ENCODE data around the gene OSBPL2.

The OSBPL2 gene

DNA sequence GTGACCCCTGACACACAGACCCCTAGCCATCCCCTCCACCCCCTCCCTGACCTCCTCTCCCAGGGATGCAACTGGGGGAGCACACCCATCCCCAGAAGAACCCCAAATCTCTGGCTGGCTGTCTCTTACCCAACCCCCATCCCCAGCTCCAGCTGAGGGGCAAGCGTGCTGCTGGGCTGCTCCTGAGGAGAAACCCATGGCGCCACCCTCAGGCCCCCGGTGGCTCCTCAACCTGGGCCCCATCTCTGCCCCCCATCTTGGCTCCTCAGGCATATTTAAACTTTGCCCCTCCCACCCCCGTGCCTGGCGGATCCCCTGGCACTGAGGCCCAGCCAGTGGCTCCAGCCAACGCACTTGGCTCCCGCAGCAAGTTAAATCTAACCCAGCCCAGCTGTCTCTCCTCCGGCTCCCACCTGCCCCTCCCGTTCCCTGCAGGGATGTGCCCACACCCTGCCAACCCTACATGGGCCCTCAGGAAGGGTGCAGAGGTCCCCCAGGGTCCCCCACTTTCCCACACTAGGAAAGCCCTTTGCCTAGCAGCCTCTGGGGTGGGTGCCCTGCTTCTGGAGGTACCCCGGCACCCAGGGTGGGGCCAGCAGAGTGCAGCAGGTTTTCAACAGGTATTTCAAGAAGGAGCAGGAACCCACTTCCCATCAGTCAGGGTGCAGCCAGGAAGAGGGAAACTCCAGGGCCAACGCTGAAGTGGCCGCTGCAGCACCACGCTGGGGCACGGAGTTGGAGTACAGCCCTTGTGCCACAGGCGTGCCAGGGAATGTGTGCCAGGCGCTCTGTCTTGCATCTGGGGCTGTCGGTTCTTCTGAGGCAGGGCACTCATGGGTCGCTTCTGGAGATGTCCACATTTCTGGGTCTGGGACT lies 5.3 kb upstream of the OSBPL2 start:
- in situ Hi-C loops (cut with MboI; ENCODE audit: low sequenced_read_pairs), result no loop called here

DNA sequence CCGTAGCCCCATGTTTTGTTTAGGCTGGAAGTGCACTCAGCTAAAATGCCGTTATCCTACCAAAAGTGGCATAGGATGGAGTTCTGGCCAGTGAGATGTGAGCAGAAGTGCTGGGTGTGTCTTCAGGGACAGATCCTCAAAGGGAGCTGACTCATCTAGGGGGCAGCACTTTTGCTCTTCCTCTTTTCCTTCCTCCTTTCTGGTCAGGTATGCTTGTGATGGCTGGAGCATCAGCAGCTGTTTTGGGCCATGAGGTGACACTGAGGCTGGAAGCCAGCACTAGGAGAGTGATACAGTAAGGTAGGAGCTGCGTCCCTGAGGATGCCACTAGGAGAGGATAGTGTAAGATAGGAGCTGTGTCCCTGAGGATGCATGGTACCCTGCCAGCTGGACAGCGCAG lies 4.6 kb upstream of the OSBPL2 start:
- in situ Hi-C loops (cut with MboI; ENCODE audit: low sequenced_read_pairs), result no loop called here

DNA sequence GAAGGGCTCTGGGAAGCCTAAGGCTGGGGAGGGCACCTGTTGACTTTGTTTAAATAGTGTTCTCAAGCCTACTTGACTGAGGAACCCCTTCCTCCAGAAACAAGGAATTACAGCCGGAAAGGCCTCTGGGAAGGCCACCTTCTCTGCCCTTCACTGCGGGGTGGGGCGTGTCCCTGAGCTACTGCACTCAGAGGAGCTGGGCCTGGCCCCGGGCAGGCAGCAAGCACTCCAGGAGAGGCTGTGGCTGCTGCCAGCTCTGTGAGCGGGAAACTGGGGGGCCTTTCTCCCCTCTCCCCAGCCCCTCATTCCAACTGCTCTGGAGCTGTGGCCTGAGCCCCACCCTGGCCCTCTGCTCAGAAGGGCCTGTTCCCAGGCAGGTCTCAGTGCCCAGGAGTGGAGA lies 4.0 kb upstream of the OSBPL2 start:
- in situ Hi-C loops (cut with MboI; ENCODE audit: low sequenced_read_pairs), result no loop called here

GRCh38 chr20:62235001-62235776 lies 3.1 kb upstream of the OSBPL2 start:
- in situ Hi-C loops (cut with MboI; ENCODE audit: low sequenced_read_pairs), result no loop called here

DNA sequence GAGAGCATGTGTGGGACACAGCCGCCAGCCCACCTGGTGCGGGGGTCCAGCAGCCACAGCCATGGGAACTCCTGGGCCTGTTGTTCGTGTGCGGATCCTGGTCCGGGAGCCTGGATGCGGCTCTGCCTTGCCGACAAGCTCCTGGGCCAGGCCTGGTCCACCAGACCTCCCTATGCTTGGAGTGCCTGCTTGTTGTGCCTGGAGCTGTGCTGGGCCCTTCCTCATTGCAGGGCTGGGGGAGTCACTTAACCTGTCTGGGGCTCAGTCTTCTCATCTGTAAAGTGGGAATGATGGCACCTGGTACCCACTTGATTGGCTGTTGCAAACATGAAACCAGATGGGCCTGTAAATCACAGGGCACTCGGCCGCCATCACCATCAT lies 2.6 kb upstream of the OSBPL2 start:
- in situ Hi-C loops (cut with MboI; ENCODE audit: low sequenced_read_pairs), result no loop called here

- in situ Hi-C loops (cut with MboI; ENCODE audit: low sequenced_read_pairs), result no loop called here
These were observed 2.1 kb upstream of the OSBPL2 start for GRCh38 chr20:62236200-62236599.

DNA sequence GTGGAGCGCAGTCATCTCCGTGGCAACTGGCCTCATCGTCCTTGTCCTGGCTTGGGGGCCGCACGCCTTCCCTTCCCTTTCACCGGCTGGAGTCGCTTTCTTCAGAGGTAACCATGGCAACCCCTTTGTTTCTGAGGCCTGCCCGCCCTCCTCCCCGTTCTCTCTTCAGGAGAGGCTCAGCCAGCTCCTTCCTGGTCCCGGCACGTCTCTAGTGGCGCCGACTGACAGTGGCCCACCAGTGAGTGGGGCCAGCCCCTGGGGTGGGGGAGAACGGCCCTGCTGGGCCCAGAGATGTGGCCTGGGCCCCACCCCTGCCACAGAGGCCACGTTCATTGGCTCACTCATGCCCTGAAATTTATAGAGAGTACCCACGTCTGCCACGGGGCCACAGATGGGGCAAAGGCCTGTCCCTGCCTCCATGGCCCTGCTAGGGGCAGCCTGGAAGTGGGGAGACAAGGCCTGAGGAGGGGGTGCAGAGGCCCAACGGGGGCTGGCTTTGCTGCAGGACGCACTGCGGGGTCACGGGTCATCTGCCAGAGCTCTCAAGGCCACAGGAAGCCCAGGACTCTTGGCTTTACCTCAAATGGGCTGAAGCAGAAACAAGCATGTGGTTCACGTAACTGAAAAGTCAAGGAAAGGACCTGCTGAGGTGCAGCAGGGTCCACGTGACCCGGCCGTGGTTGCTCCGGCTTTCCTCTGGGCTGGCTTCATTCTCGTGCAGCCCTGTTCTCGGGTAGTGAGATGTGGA lies 1.4 kb upstream of the OSBPL2 start:
- in situ Hi-C loops (cut with MboI; ENCODE audit: low sequenced_read_pairs), result no loop called here

DNA sequence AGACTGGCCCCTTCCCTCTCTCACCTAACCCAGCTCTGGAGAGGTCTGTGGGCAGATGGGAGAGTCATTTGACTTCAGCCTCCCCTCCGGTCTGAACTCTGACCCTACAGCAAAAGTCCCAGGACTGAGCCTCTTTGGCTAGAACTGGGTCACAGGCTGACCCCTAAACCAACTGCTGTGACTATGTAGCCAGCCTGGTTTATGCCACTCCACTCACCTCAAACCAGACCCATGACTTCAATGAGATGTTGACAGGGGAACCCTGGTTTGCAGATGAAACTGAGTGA lies 864 bp upstream of the OSBPL2 start:
- in situ Hi-C loops (cut with MboI; ENCODE audit: low sequenced_read_pairs), result no loop called here

DNA sequence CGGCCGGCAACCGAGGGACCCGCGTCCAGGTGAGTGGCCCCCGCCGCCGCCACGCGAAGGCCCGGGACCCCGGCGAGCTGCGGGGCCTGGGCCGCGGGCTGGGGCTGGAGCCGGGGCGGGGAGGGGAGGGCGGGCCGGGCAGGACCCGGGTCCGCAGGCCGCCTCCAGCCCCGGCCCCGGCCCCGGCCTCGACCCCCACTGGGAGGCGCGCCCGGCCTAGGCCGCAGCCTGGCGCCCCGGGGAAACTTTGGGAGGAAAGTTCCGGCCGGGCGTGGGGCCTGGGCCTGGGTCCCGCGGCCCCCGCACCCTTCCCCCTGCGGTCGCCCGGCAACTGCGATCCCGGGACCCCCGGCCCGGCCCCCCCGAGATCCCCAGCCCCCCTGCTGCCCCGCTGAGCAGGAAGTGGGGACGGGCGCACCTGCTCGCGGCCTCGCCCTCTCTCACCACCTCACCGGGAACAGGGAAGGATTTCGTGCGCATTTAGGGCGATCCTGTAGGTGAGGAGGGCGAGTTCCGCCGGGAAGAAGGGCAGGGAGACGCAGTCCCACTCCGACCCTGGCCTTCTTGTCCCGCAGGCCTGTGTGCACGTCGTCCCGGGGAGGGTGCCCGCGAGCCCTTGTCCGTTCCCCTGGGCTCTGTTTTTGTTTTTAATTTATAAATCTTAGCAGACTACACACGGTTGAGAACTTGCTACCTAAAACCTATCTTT lies 402 bp downstream of the OSBPL2 start:
- in situ Hi-C loops (cut with MboI; ENCODE audit: low sequenced_read_pairs), result no loop called here

- in situ Hi-C loops (cut with MboI; ENCODE audit: low sequenced_read_pairs), result no loop called here
These were observed 1.1 kb downstream of the OSBPL2 start for GRCh38 chr20:62239278-62239879.

GRCh38 chr20:62240020-62240685 lies 1.8 kb downstream of the OSBPL2 start:
- in situ Hi-C loops (cut with MboI; ENCODE audit: low sequenced_read_pairs), result no loop called here

DNA sequence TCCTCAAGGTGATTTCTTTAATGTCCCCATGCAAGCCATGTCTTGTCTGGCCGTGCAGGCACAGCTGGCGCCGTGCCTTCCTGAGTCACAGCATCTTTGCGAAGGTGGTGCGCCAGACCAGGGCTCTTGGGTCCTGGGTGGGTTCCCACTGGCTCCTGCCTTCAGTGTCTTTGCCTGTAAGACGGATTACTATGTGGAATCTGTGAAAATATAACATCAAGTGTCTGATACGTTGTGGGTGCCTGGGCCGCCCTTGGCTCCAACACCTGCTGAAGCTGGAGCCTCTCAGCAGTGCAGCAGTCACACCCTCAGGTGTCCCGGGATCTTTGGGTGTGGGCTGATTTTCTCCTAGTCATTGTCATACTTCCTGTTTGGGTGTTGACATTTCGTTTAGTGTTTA lies 3.2 kb downstream of the OSBPL2 start:
- in situ Hi-C loops (cut with MboI; ENCODE audit: low sequenced_read_pairs), result no loop called here

DNA sequence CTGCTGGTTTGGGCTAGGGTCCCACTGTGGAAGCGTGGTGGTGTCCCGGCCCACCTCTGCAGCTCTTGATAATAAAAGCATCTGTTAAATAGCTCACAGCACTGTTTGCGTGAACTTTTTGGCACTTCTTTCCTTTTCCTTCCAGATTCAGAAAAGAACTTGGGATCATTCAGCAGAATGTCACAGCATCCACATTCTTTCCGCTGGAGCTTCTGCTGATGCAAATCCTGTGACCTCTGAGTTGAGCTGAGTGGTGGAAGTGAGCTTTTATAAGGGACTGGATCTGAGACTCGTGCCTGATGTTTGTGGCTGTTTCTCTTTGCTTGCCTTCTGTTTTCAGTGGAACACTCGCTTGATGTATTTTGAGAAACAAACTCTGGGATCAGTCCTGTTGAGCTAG lies 3.9 kb downstream of the OSBPL2 start:
- in situ Hi-C loops (cut with MboI; ENCODE audit: low sequenced_read_pairs), result no loop called here

DNA sequence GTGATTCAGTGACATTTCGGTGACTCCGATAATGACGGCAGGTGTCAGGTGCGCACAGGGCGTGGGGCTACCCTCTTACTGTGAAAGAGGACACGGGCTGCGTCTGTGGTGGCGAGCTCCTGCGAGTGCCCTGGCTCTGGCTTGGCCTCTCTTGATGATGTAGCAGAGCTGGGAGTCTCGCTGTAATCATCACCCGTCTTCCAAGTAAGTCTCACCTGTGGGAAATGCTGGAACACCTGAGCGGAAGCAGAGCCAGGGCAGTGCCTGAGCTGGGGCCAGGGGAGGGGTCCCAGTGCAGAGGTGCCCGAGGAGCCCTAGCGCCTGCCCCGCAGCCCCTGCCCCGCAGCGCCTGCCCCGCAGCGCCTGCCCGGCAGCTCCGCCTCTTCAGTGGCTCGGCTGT lies 4.8 kb downstream of the OSBPL2 start:
- in situ Hi-C loops (cut with MboI; ENCODE audit: low sequenced_read_pairs), result no loop called here

DNA sequence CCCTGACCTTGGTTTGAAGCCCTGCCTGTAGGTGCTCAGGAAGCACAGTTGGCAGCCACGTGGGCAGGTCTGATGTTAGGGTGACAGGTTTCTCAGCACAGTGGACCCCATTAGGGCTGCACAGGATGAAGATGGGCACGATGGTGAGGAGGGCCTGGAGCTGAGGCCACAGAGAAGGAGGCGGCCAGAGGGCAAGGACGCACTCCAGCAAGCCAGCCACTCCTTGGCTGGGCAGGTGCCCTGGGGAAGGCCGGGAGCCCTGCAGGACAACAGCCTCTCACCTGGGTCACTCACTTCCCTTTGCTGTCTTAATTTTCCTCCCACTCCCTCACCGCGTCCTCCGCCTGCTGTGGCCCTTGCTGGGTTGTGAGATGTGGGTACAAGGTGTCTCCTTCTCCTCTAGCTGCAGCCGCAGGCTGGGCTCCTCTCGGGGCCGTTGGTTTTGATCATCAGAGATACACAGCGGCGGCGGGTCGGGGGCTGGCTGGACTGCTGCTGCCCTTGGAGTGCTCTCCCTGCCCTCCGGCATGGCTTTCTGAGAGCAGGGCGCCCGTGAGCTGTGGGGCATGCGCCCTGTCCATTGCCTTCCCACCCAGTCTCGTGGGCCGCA lies 5.7 kb downstream of the OSBPL2 start:
- in situ Hi-C loops (cut with MboI; ENCODE audit: low sequenced_read_pairs), result no loop called here

DNA sequence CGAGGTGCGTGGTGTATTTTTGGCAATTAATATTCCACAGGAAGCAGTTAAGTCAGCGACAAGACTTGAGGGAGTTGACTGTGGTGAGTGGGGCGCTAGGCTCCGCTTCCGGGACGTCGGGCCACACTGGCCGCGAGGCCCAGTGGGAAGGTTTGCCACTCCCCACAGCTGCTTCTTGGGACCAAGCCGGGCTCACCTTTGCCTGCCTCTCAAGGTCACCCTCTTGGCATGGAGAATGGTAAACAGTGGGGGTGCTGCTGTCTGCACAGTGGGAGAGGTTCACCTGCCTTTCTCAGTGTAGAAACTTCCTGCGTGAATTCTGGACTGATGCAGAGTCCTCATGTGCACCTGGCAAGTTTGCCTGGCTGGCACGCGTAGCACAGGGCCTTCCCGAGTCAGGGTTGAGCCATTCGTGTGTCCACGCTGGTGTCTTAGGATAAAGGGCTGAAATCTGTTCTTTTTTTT lies 6.4 kb downstream of the OSBPL2 start:
- in situ Hi-C loops (cut with MboI; ENCODE audit: low sequenced_read_pairs), result no loop called here

DNA sequence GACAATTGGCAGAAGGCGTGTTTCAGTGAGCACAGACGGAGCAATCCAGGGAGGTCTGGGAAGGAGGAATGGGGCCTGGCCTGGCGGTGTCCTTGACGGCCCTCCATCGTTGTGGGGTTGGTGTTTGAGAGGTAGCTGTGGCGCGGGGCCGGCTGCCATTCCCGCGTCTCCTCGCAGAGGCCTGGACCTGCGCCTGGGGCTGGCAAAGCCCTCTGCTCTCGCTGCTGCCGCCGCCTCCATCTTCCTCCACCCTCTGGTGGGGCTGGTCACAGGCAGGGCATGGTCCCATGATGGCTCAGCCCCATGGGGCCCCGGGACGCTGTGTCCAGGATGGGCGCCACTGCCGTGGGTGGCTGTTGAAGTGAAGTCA lies 7.6 kb downstream of the OSBPL2 start:
- in situ Hi-C loops (cut with MboI; ENCODE audit: low sequenced_read_pairs), result no loop called here

DNA sequence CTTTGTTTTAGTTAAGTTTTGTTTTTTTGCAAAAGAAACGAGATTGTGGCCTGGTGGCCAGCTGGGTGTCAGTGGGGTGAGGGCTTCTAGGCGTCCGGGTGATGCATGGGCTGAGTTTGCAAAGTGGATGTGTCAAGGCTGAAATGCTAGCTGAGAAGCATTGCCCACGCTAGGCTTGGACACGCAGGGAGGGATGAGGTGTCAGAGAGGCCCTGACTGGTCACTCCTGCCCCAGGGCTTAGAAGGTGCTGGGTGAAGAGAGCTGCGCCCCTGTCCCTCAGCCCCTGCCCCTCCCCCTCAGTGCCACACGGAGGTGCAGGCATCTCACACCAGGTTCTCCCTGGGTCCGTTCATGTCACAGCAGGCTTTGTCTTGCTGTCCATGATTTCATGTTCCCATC lies 8.1 kb downstream of the OSBPL2 start:
- in situ Hi-C loops (cut with MboI; ENCODE audit: low sequenced_read_pairs), result no loop called here

DNA sequence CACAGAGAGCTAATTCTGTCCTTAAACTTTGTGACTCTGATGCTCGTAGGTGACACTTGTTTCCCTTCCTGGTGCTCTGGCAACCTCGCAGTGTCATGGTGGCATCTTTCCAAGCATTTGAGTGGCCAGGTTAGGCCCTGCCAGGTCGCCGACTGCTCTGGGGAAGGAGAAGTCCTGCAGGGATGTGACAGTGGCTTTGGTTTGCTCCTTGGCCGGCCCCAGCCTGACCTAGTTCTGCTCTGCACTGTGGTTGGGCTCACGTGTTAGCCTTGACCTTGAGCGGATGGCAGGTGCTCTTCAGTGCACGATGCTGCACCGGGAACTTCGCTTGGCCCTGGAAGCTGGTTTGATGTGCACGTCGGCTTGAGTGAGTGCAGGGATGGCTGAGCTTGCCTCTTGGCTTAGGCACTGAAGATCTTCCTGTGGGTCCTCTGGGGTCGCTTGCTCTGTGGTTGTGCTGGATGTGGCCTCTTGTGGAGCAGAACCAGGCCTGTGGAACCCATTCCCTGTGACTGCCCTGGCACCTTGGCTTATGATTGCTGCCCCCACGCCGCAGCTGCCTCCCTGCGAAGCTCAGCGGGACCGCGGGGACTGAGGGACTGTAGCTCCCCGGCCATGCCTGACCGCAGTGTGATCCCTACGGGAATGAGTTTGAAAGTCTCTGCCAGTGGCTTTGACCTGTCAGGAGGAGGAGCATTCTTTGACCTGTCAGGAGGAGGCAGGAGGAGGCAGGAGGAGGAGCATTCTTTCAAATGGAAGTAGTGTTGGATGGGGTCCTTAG lies 8.7 kb downstream of the OSBPL2 start:
- in situ Hi-C loops (cut with MboI; ENCODE audit: low sequenced_read_pairs), result no loop called here
